Activated CD4-positive, CD25-positive, alpha-beta regulatory T cell treated with anti-CD3 and anti-CD28 coated beads, Interleukin-2, amount 50 U/mL, for 72 hours (primary cell): ENCODE data around the gene NSUN7.
"Not testable (repeated sequence)": the region's sequence is repeated elsewhere in the genome, so short reads cannot be mapped to it uniquely, and the experiment has no call there.

Experiments
- DNase-seq: peaks from one replicate; pipeline ENCODE4 v3.0.0; 2021

Gene NSUN7

GRCh38 chr4:40749717-40750460 is at the start of gene NSUN7:
Gene NSUN7 (plus strand): TSS chr4:40749955. CDS start chr4:40750694, 739 bp downstream.
- peak; percentile 32 for DNase-seq

- DNase-seq, result no peak
Measured at GRCh38 chr4:40702137-40702799, 47.5 kb upstream of the NSUN7 start.

- DNase-seq, result no peak
Measured at GRCh38 chr4:40702800-40703151, 47.0 kb upstream of the NSUN7 start.

GRCh38 chr4:40704073-40704472 is 45.7 kb upstream of the NSUN7 start:
- DNase-seq, result no peak

- DNase-seq, result no peak
Measured at GRCh38 chr4:40710484-40711254, 39.1 kb upstream of the NSUN7 start.

- DNase-seq, result not testable (repeated sequence)
Measured at GRCh38 chr4:40713001-40713400, 36.8 kb upstream of the NSUN7 start.

GRCh38 chr4:40713798-40714197 is 36.0 kb upstream of the NSUN7 start:
- DNase-seq, result no peak

GRCh38 chr4:40718586-40718985 is 31.2 kb upstream of the NSUN7 start:
- no peak for DNase-seq

GRCh38 chr4:40719008-40719623 is 30.6 kb upstream of the NSUN7 start:
- no peak for DNase-seq

- no peak for DNase-seq
Measured at GRCh38 chr4:40720351-40720750, 29.4 kb upstream of the NSUN7 start.

- DNase-seq, result no peak
Measured at GRCh38 chr4:40720916-40721315, 28.8 kb upstream of the NSUN7 start.

GRCh38 chr4:40721730-40722171 is 28.0 kb upstream of the NSUN7 start:
- DNase-seq, result no peak

- no peak for DNase-seq
Measured at GRCh38 chr4:40722576-40723161, 27.1 kb upstream of the NSUN7 start.

- DNase-seq, result no peak
Measured at GRCh38 chr4:40723728-40724127, 26.0 kb upstream of the NSUN7 start.

GRCh38 chr4:40728333-40728732 is 21.4 kb upstream of the NSUN7 start:
- no peak for DNase-seq

- no peak for DNase-seq
Measured at GRCh38 chr4:40729555-40729954, 20.2 kb upstream of the NSUN7 start.

- DNase-seq, result no peak
Measured at GRCh38 chr4:40730091-40730679, 19.6 kb upstream of the NSUN7 start.

- no peak for DNase-seq
Measured at GRCh38 chr4:40731361-40731760, 18.4 kb upstream of the NSUN7 start.

- DNase-seq, result no peak
Measured at GRCh38 chr4:40731792-40732245, 17.9 kb upstream of the NSUN7 start.

- DNase-seq, result no peak
Measured at GRCh38 chr4:40733752-40734151, 16.0 kb upstream of the NSUN7 start.

- no peak for DNase-seq
Measured at GRCh38 chr4:40734497-40734896, 15.3 kb upstream of the NSUN7 start.

- DNase-seq, result no peak
Measured at GRCh38 chr4:40736910-40737309, 12.8 kb upstream of the NSUN7 start.
